H1 (cell line): ENCODE results near the gene DYNC2I2. TPM values are rescaled to one million over a fixed set of nuclear protein-coding genes. Genes with fewer than 3 reads are reported as not detected.

Experiments used
- FOSL1 ChIP-seq: IDR thresholded peaks from 2 replicates; pipeline ENCODE4 v1.6.1; 2011; ENCODE audit warnings: mild to moderate bottlenecking, low read depth, low read length, moderate library complexity; ENCODE audit not compliant: insufficient read depth
- SAP30 ChIP-seq: fragments of 300-600 bp; sonication (generic); IDR thresholded peaks from 2 replicates; pipeline ENCODE4 v1.7.1; 2012; ENCODE audit warnings: low read length, moderate library complexity, mild to moderate bottlenecking, inconsistent platforms; ENCODE audit not compliant: insufficient read depth, insufficient replicate concordance
- SIX5 ChIP-seq: IDR thresholded peaks from 2 replicates; pipeline ENCODE4 v1.6.1; 2011; ENCODE audit warnings: mild to moderate bottlenecking, low read depth, low read length
- TAF1 ChIP-seq: IDR thresholded peaks from 2 replicates; pipeline ENCODE4 v1.6.1; 2011; ENCODE audit warnings: mild to moderate bottlenecking, low read depth, low read length
- polyA plus RNA-seq, 7 experiments: library from polyadenylated mRNA; depleted of rRNA in 3 of 7; stranded (reverse) in 5 of 7; unstranded in 2 of 7; fragments of >200 nt in 5 of 7; fragments of 200-250 nt in 2 of 7; gene quantifications; 1 replicate in 5 of 7; 2 replicates in 1 of 7; 4 replicates in 1 of 7; pipeline versions ENCODE4 v1.2.1 to v1.2.3, GENCODE V29; 2011 to 2013; ENCODE audit warnings: missing spikeins in 2 of 7, mixed read lengths in 2 of 7
- total RNA-seq: library from RNA; stranded (reverse); fragmentation: NEBNext Ultra II Directional; extraction: Animal tissue kit (Norgen Biotek cat#: 25700); gene quantifications from 2 replicates; pipeline ENCODE4 v1.2.1, GENCODE V29; 2021
- TF ChIP-seq, protein P1 (sequence below): IDR thresholded peaks from 2 replicates; pipeline ENCODE4 v1.6.1; 2011; ENCODE audit warnings: low read length, improper control_type of control experiment

Gene DYNC2I2
- total and polyA plus RNA-seq, 2 of the 8 experiments (the other 6 are each of a cell fraction or from before 2014, with no cell fraction given) = 58.0 to 78.5 TPM

DNA sequence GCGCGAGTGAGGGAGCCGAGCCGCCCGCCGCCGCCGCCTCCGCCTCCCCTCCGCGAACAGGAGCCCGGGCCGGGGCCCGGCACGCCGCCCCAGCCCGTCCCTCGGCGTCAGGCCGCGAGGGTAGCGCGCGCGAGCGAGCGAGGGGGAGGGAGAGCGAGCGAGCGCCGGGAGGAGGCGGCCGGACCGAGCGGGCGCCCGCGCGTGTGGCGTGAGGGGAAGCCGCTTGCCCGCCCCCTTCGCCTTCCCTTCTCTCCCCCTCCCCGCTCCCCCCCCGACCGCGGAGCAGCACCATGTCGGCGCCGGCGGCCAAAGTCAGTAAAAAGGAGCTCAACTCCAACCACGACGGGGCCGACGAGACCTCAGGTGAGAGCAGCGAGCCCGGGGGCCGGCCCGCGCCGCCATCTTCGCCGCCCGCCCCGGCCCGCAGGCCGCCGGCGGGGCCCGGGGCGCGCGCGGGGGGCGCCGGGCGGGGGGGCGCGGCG, 32.7 kb upstream of the DYNC2I2 start (continued):
- TF ChIP-seq FOSL1 (no peak), SIX5 (no peak), SAP30 (no peak), TAF1 (no peak; the same call in 1 of the 2 replicates)
- TF ChIP-seq, protein P1, sequence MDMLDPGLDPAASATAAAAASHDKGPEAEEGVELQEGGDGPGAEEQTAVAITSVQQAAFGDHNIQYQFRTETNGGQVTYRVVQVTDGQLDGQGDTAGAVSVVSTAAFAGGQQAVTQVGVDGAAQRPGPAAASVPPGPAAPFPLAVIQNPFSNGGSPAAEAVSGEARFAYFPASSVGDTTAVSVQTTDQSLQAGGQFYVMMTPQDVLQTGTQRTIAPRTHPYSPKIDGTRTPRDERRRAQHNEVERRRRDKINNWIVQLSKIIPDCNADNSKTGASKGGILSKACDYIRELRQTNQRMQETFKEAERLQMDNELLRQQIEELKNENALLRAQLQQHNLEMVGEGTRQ = no peak
- TF ChIP-seq, all 59 proteins: peak for 5
